Measurements from ENCODE around the gene TIMELESS.
"Not testable (repeated sequence)": the region's sequence is repeated elsewhere in the genome, so short reads cannot be mapped to it uniquely, and the experiment has no call there.

The TIMELESS gene, protein sequence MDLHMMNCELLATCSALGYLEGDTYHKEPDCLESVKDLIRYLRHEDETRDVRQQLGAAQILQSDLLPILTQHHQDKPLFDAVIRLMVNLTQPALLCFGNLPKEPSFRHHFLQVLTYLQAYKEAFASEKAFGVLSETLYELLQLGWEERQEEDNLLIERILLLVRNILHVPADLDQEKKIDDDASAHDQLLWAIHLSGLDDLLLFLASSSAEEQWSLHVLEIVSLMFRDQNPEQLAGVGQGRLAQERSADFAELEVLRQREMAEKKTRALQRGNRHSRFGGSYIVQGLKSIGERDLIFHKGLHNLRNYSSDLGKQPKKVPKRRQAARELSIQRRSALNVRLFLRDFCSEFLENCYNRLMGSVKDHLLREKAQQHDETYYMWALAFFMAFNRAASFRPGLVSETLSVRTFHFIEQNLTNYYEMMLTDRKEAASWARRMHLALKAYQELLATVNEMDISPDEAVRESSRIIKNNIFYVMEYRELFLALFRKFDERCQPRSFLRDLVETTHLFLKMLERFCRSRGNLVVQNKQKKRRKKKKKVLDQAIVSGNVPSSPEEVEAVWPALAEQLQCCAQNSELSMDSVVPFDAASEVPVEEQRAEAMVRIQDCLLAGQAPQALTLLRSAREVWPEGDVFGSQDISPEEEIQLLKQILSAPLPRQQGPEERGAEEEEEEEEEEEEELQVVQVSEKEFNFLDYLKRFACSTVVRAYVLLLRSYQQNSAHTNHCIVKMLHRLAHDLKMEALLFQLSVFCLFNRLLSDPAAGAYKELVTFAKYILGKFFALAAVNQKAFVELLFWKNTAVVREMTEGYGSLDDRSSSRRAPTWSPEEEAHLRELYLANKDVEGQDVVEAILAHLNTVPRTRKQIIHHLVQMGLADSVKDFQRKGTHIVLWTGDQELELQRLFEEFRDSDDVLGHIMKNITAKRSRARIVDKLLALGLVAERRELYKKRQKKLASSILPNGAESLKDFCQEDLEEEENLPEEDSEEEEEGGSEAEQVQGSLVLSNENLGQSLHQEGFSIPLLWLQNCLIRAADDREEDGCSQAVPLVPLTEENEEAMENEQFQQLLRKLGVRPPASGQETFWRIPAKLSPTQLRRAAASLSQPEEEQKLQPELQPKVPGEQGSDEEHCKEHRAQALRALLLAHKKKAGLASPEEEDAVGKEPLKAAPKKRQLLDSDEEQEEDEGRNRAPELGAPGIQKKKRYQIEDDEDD

GRCh38 chr12:56448860-56449621, at the start of gene TIMELESS:
Gene TIMELESS (minus strand): TSS chr12:56449426. CDS start chr12:56434170, 15,256 bp downstream.
- DNase-seq (peak; percentile 91), ATAC-seq (peak; percentile 96)

GRCh38 chr12:56498126-56498902, 49.1 kb upstream of the TIMELESS start:
- ATAC-seq, DNase-seq: not testable (repeated sequence)

- peak; percentile 67 for DNase-seq
- ATAC-seq: not testable (repeated sequence)
These were observed 47.5 kb upstream of the TIMELESS start for GRCh38 chr12:56496704-56497103.

DNA sequence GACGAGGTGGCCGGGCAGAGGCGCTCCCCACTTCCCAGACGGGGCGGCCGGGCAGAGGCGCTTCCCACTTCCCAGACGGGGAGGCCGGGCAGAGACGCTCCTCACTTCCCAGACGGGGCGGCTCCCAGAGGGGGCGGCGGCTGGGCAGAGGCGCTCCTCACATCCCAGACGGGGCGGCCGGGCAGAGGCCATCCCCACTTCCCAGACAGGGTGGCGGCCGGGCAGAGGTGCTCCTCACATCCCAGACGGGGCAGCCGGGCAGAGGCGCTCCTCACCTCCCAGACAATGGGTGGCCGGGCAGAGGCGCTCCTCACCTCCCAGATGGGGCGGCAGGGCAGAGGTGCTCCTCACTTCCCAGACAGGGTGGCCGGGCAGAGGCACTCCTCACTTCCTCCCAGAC, 45.3 kb upstream of the TIMELESS start:
- DNase-seq, ATAC-seq: not testable (repeated sequence)

DNA sequence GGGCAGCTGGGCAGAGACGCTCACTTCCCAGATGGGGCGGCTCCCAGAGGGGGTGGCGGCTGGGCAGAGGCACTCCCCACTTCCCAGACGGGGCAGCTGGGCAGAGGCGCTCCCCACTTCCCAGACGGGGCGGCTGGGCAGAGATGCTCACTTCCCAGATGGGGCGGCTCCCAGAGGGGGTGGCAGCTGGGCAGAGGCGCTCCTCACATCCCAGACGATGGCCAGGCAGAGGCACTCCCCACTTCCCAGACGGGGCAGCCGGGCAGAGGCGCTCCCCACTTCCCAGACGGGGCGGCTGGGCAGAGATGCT, 44.8 kb upstream of the TIMELESS start:
- ATAC-seq: not testable (repeated sequence)

DNA sequence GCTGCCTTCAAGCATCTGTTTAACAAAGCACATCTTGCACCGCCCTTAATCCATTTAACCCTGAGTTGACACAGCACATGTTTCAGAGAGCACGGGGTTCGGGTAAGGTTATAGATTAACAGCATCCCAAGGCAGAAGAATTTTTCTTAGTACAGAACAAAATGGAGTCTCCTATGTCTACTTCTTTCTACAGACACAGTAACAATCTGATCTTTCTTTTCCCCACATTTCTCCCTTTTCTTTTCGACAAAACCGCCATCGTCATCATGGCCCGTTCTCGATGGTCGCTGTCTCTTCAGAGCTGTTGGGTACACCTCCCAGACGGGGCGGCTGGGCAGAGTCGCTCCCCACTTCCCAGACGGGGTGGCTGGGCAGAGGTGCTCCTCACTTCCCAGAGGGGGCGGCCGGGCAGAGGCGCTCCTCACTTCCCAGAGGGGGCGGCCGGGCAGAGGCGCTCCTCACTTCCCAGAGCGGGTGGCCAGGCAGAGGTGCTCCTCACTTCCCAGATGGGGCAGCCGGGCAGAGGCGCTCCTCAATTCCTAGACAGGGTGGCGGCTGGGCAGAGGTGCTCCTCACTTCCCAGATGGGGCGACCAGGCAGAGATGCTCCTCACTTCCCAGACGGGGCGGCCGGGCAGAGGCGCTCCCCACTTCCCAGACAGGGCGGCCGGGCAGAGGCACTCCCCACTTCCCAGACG, 44.3 kb upstream of the TIMELESS start:
- DNase-seq, ATAC-seq: not testable (repeated sequence)

More for the DNA sequence above, 44.8 kb upstream of the TIMELESS start:
- DNase-seq: not testable (repeated sequence)

GRCh38 chr12:56490360-56490759, 41.1 kb upstream of the TIMELESS start:
- DNase-seq: no peak
- ATAC-seq: no peak

DNA sequence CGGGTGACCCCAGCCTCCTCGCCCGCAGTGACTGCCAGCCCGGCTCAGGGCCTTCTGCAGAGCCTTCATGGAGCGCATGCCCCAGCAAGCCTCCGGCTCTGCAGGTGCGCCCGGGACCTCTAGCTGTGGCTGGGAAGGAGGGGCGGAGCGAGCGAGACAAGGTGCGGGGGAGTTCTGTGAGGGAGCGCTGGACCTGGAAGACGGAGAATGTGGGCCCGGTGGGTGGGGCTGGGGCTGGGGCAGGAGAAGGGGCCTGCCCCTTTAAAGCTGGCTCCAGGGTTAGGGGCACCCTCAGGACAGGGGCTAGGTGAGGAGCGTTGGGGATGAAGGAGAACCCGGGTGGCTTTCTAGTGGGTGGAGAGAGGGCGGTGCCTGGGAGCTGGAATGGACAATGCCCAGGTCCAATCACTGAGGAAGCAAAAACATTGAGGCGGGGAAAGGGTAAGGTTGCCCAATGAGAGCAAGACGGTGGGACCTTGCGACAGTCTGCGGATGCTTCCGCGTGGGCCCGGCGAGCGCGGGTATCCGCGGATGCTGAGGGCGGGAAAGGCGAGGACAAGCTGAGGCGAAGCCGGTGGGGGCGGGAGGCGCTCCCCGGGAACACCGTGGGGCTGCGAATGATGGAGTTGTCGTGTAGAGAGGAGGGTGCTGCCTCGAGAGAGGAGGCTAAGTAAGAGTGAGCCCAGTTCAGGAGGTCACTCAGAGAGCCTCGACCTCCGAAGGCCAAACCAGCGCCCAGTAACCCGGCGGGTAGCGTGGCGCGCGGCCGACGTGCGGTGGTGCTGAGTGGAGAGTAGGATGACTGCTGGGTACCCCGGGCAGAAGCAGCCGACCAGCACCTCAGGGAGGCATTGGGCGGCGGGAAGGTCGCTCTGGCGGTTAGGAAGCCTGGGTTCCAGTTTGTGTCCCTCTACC, 39.1 kb upstream of the TIMELESS start, which contains the start of gene GLS2:
Gene GLS2 (minus strand): TSS at position 121 of the 915 bp plus-strand sequence. CDS start 43 bp downstream, at position 78.
- ATAC-seq: peak; percentile 90
- peak; percentile 66 for DNase-seq

DNA sequence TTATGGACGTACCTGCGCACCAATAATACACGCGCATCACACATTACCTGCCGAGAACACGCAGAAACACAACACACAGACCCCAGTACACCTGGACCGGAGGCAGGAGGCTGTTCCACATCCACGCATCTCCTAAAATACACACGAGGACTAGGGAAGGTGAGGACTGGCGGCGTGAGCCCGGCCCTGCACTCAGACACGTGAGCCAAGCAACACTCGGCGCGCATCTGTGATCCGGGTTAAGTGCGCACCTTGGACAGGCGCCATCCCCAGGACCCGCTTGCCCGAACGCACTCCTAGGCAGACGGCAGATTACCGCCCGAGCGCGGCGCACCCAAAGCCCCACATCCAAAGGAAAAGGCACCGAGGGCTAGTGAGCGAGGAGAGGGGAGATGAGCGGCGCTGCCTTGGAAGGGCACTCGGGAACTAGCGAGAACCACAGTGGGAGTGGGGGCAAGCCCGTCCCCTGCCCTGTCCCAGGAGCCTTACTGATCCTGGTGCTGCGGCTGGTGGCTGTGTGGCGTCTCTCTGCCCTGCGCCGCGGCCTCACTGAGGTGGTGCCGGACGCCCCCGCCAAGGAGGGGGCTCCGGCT, 38.3 kb upstream of the TIMELESS start:
- peak; percentile 50 for ATAC-seq
- peak; percentile 37 for DNase-seq

DNA sequence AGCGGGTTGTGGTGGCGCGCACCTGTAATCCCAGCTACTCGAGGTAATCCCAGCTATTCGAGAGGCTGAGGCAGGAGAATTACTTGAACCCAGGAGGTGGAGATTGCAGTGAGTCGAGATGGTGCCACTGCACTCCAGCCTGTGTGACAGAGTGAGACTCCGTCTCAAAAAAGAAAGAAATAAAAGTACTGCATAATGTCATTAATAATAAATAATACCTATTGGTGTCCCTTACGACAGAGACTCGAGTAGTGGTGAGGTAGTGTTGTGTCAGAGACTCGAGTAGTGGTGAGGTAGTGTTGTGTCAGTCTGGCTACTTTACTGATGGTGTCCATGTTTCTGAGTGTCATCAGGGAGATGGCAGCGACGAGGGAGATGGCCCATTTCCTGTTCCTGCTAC, 37.5 kb upstream of the TIMELESS start:
- ATAC-seq (no peak), DNase-seq (no peak)

- DNase-seq (no peak), ATAC-seq (no peak)
These were observed 35.3 kb upstream of the TIMELESS start for GRCh38 chr12:56484566-56484965.

GRCh38 chr12:56479625-56480024, 30.4 kb upstream of the TIMELESS start:
- ATAC-seq (no peak), DNase-seq (no peak)

DNA sequence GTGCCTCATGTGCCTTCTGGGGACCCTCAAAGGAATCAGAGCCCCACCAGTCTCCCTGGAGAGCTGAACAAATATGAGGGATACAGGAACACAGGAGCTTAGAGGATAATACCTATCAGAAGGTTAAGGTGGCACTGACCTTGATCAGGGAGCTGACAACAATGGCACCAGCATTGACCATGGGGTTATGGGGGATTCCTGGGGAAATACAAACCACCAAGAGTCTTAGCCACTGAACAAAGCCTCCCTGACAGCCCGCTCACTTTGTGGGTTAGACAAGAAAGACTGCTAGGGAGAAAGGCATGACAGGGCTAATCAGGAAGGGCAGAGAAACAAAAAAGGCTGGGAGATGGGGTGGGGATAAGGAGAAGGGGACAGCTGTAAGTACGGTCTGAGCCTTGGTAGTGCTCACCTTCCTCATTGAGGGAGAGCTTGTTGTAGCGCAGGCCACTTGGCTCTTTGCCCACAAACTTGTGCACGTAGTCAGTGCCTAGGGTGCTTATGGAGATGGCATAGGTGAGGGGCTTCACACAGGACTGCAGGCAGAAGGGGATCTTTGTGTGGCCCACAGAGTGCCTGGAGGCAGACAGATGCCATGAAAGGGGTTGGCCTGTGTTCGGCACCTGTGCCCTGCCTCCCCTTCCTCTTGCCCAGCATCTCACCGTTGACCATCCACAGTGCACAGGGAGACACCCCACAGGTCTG, 28.4 kb upstream of the TIMELESS start:
- DNase-seq (no peak), ATAC-seq (no peak)

DNA sequence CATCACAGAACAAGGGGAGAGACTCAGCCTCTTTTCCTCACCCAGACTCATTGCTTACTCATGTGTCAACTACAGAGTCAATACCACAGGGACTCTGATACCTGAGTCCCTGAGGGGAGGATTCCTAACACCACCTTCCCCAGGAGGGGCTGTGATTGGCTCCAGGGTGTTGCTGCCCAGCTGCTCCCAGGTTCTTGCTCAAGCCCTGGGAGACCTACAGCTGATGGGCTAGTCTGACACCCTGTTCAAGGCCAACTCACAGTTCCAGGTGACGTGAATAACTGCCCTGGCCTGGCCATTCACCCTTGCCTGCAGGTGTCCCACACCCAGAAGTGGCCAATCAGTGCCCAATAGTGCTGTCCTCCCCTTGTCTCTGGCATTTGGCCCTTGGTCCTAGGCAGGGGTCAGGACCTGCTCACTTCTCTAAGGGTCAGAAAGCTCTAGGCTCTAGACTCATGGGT, 27.8 kb upstream of the TIMELESS start:
- DNase-seq: no peak
- ATAC-seq: no peak

GRCh38 chr12:56476143-56476542, 26.9 kb upstream of the TIMELESS start:
- ATAC-seq: no peak
- DNase-seq: no peak

- ATAC-seq: no peak
- no peak for DNase-seq
These were observed 25.2 kb upstream of the TIMELESS start for GRCh38 chr12:56474389-56474788.

DNA sequence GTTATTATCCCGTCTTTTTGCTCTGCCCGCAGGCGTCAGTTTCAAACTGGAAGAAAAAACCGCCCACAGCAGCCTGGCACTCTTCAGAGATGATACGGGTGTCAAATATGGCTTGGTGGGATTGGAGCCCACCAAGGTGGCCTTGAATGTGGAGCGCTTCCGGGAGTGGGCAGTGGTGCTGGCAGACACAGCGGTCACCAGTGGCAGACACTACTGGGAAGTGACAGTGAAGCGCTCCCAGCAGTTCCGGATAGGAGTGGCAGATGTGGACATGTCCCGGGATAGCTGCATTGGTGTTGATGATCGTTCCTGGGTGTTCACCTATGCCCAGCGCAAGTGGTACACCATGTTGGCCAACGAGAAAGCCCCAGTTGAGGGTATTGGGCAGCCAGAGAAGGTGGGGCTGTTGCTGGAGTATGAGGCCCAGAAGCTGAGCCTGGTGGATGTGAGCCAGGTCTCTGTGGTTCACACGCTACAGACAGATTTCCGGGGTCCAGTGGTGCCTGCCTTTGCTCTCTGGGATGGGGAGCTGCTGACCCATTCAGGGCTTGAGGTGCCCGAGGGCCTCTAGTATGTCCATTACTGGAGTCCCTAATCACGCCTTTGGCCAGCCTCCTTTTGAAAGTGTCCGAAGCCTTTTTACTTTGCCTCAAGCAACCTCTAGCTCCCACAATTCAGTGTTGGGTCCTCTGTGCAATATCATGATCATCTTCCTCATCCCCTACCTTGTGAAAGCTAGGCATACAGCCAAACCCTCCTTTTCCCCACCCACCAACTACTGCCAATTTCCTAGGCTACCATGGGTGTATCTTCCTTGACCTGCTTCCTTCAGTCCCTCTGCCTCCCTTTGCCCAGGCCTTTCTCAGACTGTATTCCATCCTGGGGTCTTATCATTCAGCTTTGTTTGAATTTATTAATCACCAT, 20.0 kb upstream of the TIMELESS start:
- DNase-seq: peak; percentile 28
- ATAC-seq: no peak

All from stimulated activated naive CD8-positive, alpha-beta T cell treated with anti-CD3 and anti-CD28 coated beads, Interleukin-15, Interleukin-2, amounts not matched to agents 100 U/mL and 50 U/mL, for 24 hours (primary cell).